ENCODE measurements around the gene PLAAT3. TPM values are rescaled to one million over a fixed set of nuclear protein-coding genes. Genes with fewer than 3 reads are reported as not detected.

The PLAAT3 gene
- total RNA-seq, 1 donor from 2014 or later: 2.1 TPM

DNA sequence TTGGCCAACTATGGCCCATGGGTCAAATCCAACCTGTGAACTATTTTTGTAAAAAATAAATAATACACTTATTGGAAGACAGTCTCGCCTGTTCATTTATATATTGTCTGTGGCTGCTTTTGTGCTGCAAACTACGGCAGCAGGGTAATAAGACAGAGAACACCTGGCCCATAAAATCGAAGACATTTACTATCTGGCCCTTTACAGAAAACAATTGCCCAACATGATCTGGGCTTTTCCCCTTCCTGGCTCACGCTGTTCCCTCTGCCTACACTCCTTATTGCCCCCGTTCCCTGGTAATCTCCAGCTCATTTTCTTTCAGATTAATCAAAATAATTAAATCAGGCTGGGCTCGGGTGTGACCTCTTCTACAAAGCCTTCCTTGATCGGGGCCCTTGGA is 56.7 kb downstream of the PLAAT3 start:
- no peak overlapping the region for H3K4me3 ChIP-seq (ENCODE audit: low read depth, low read length)
- no peak for FAIRE-seq
- TF ChIP-seq, protein P1, sequence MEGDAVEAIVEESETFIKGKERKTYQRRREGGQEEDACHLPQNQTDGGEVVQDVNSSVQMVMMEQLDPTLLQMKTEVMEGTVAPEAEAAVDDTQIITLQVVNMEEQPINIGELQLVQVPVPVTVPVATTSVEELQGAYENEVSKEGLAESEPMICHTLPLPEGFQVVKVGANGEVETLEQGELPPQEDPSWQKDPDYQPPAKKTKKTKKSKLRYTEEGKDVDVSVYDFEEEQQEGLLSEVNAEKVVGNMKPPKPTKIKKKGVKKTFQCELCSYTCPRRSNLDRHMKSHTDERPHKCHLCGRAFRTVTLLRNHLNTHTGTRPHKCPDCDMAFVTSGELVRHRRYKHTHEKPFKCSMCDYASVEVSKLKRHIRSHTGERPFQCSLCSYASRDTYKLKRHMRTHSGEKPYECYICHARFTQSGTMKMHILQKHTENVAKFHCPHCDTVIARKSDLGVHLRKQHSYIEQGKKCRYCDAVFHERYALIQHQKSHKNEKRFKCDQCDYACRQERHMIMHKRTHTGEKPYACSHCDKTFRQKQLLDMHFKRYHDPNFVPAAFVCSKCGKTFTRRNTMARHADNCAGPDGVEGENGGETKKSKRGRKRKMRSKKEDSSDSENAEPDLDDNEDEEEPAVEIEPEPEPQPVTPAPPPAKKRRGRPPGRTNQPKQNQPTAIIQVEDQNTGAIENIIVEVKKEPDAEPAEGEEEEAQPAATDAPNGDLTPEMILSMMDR (IDR thresholded peaks at IDR 0.05; ENCODE audit: insufficient read depth, low read length, severe bottlenecking): no peak

DNA sequence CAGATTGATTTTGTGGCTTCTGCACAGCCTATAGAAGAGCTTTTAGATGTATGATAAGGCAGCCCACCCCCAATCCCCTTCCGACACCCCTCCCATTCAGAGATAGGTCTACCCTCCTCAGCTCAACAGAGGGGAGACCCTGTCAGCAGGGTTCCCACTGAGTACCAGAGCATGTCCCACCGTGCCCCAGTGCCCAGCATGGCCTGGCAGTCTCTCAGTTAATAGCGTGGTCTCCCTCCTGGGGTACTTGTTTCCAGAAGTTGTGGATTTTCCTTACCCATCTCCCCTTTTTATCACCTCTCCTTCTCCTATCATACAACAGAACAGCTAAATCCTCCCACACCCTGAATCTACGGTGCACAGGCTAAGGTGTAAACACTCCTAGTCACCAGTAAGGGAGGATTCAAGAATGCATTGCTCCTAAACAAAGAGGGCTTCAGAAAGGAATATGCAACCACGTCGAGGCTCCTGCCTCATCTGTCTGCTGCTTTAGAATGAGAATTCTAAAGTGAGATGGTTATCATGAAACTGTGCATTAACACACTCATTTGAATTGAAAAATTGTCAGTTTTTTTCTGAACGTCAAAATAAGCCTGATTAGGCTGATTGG is 57.7 kb downstream of the PLAAT3 start:
- Histone ChIP-seq H3K27me3 (ENCODE audit: control insufficient read depth, insufficient read depth, low read length) (no peaks in the 10 kb centered on the region), H3K36me3 (ENCODE audit: control insufficient read depth, insufficient read depth, low read length) (no peaks in the 10 kb centered on the region), H3K4me3 (ENCODE audit: low read depth, low read length) (no peak overlapping the region)
- TF ChIP-seq, protein P1 (IDR thresholded peaks at IDR 0.05; ENCODE audit: insufficient read depth, low read length, severe bottlenecking): no peak
- FAIRE-seq (no peak), DNase-seq (ENCODE audit: low read depth) (no peak)

More for the DNA sequence above, 56.7 kb downstream of the PLAAT3 start:
- no peaks in the 10 kb centered on the region for H3K27me3 ChIP-seq (ENCODE audit: control insufficient read depth, insufficient read depth, low read length)
- no peak for DNase-seq (ENCODE audit: low read depth)
- H3K36me3 ChIP-seq (ENCODE audit: control insufficient read depth, insufficient read depth, low read length): no peaks in the 10 kb centered on the region

DNA sequence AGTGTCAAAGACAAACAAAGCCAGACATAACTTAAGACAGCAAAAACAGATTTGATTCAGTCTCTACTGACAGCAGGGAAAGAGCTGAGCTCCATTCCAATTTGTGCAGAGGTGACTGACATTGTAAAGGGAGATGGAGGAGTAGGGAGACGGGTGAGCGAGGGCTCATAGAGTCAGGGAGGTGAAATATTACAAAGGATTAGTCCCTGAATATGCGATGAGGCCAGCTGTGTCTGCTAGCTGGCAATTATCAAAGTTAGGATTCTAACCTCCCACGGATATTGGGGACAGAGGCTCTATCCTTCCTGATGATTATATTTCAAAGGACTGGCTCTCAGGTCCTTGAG is 59.4 kb downstream of the PLAAT3 start:
- Histone ChIP-seq H3K4me3 (ENCODE audit: low read depth, low read length) (no peak overlapping the region), H3K27me3 (ENCODE audit: control insufficient read depth, insufficient read depth, low read length) (no peaks in the 10 kb centered on the region), H3K36me3 (ENCODE audit: control insufficient read depth, insufficient read depth, low read length) (no peaks in the 10 kb centered on the region)
- FAIRE-seq (no peak), DNase-seq (ENCODE audit: low read depth) (no peak)
- TF ChIP-seq, protein P1 (IDR thresholded peaks at IDR 0.05; ENCODE audit: insufficient read depth, low read length, severe bottlenecking): no peak

DNA sequence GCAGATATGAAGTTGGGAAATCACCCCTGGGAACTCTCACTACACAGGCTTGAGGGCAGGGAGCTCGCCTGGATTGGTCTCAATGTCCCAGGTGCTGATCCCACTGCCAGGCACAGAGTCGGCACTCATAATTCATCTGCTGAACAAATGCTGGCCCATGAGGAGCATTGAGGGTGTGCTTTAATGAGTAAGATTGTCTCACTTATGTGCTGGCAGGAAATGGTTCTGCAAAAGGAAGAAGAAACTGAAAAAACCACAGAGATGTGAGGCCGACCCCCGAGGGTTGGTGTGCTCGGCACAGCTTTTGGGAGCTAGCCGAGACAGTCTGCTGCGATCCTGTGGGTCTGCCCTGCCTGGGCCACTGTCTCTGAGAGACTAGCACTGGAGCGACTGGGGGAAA is 60.5 kb downstream of the PLAAT3 start:
- FAIRE-seq (no peak), DNase-seq (ENCODE audit: low read depth) (no peak)
- Histone ChIP-seq H3K27me3 (ENCODE audit: control insufficient read depth, insufficient read depth, low read length) (no peaks in the 10 kb centered on the region), H3K4me3 (ENCODE audit: low read depth, low read length) (no peak overlapping the region), H3K36me3 (ENCODE audit: control insufficient read depth, insufficient read depth, low read length) (no peaks in the 10 kb centered on the region)
- TF ChIP-seq, protein P1 (IDR thresholded peaks at IDR 0.05; ENCODE audit: insufficient read depth, low read length, severe bottlenecking): no peak

DNA sequence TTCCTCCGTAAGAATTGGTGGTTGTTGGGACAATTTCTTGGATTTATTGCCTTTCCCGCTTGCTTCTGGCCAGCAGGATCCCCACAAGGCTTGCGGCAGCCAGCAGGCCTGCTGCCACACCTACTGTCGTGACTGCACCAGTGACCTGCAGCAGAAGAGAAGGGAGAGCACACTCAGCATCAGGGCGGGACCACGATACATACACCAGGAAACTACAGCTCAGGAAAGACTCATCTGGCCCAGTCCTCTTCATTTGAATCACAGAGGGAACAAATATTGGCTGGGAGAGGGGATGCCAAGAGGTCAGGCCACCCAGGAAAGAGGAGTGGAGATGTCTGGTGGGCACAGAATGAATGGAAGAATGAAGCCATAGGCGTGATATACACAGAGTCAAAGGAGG is 61.3 kb downstream of the PLAAT3 start:
- no peak for FAIRE-seq

More for the DNA sequence above, 61.3 kb downstream of the PLAAT3 start:
- no peak for DNase-seq (ENCODE audit: low read depth)
- Histone ChIP-seq H3K4me3 (ENCODE audit: low read depth, low read length) (no peak overlapping the region), H3K27me3 (ENCODE audit: control insufficient read depth, insufficient read depth, low read length) (no peaks in the 10 kb centered on the region), H3K36me3 (ENCODE audit: control insufficient read depth, insufficient read depth, low read length) (no peaks in the 10 kb centered on the region)
- TF ChIP-seq, protein P1 (IDR thresholded peaks at IDR 0.05; ENCODE audit: insufficient read depth, low read length, severe bottlenecking): no peak
